HG03159 (cell line): ENCODE results near the gene UBR4.
"Not testable (repeated sequence)": the region's sequence is repeated elsewhere in the genome, so short reads cannot be mapped to it uniquely, and the experiment has no call there.

Experiments used
- ATAC-seq: cut with Tn5 transposase; IDR thresholded peaks from one replicate; pipeline ENCODE4 v1.9.1; 2021; ENCODE audit warnings: mild to moderate bottlenecking, moderate library complexity; ENCODE audit not compliant: unreplicated experiment

Gene UBR4

DNA sequence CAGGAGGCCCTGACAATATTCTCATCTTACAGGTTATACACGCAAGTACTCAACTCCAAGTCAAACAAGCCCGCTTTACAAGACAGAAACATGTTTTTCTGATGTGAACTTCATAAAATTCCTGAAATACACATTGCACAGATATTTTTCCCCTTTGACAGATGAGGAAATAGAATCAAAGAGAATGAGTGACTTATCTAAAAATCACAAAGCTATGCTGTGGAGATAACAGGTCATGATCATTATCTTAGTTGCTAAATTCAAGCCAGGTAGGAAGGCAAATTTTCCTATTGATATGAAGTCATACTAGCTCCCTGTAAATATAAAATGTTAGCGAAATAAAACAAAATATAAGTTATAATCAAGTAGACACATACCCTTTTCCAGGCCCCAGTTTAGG, 18.3 kb downstream of the UBR4 start:
- no peak for ATAC-seq

DNA sequence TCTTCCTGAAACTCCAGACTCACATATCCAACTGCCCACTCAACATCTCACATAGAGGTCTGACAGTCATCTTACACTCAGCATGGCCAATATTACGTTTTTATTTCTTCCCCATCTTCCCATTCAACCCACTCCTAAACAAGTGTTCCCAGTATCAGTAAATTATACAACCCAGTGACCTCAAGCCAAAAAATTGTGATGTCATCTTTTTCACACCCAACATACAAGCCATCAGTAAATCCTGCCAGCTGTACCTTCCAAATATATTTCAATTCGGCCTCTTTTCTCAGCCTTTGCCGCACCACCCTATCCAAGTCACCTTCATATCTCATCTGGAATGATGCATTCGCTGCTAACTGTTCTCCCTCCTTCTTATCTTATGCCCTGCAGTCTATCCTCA, 19.6 kb downstream of the UBR4 start:
- ATAC-seq, result no peak

DNA sequence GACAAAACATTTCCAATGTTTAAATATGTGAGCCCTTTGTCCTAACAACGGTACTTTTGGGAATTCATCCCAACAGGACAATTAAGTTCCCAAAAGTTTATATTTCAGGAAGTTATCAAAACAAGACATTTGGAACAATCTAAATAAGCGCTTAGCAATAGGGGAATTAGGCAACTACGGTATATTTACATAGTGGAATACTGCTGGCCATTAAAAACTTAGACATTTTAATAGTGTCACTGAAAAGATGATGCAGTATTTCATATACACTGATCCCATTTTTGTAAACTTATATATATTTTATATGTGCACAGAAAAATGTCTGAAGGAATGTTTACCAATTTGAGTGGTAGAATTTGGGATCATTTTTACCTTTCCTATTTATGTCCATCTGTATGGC, 20.8 kb downstream of the UBR4 start:
- no peak for ATAC-seq

DNA sequence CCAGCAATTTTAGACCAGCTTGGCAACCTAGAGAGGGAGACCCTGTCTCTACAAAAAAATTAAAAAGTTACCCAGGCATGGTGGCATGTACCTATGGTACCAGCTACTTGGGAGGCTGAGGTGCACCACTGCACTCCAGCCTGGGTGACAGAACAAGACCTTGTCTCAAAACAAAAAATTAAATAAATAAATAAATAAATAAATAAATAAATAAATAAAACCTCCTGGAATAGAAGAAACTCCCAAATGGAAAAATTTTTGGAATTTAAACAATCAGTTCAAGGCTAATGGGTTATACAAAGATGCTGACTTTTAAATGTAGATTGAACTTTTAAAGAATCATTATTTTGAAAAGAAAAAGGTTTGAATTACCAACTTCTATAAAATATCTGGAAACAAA, 22.2 kb downstream of the UBR4 start:
- ATAC-seq, result no peak

DNA sequence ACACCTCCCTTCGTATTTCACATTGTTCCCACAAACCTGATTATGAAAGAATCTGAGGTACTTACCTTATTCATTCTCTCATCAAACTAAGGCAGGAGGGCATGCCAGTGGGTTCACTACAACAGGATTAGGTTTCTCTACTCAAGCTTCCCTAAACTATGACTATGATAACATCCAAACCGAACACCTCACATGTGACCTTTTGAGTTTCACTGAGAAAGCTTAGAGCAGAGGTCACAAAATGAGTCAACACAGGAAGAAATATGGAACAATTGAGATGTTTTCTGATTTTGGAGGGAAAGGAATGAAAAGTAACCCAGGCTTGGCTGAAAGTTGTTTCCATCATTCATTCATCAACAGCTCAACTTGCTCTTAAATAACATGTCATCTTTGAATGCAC, 24.1 kb downstream of the UBR4 start:
- no peak for ATAC-seq

DNA sequence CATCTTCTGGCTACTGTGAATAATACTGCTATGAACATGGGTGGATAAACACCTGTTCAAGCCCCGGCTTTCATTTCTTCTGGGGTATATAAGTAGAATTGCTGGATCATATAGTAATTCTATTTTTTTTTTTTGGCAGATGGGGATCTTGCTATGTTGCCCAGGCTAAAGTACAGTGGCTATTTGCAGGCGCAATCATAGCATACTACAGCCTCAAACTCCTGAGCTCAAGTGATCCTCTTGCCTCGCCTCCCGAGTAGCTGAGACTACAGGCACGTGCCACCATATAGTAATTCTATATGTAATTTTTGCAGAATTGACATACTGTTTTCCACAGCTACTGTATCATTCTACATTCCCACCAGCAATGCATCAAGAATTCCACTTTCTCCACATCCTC, 27.8 kb downstream of the UBR4 start:
- no peak for ATAC-seq

DNA sequence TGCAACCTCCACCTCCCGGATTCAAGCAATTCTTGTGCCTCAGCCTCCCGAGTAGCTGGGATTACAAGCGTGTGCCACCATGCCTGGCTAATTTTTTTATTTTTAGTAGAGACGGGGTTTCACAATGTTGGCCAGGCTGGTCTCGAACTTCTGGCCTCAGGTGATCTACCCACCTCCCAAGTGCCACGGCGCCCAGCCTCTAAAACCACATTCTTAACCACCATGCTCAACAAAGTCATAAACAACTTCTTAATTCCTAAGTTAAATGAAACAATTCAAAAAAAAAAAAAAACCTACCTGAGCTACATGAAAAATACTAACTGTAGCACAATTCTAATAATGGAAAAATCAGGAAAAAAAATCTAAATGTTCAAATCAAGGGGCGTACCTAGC, 29.8 kb downstream of the UBR4 start:
- not testable (repeated sequence) for ATAC-seq

DNA sequence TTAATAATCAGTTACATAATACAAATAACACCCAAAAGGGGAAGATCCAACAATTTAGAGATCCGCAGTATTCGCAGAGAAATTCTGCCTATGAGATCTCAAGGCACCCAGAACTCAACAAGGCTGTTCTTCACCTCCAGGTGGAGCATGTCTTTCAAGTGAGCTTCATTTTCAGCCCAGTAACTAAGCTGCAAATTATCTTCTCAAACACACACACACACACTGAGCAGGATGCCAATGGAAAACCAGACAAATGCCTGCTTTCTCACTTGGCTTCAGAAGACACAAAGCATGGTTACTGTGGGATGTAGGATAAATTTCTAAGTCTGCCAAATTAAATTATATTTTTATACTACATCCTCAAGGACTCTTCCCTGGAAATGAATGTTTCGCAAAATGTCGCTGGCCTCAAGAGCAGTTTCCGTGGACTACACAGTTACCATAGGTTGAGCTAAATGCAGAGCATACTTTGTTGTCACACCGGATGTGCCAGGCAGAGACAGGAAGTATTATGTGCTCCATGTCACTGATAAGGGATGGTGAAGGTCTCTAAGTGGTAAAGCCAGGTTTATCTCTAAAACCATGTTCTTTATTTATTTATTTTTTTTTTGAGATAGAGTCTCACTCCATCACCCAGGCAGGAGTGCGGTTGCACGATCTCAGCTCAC, 30.3 kb downstream of the UBR4 start:
- ATAC-seq, result no peak

DNA sequence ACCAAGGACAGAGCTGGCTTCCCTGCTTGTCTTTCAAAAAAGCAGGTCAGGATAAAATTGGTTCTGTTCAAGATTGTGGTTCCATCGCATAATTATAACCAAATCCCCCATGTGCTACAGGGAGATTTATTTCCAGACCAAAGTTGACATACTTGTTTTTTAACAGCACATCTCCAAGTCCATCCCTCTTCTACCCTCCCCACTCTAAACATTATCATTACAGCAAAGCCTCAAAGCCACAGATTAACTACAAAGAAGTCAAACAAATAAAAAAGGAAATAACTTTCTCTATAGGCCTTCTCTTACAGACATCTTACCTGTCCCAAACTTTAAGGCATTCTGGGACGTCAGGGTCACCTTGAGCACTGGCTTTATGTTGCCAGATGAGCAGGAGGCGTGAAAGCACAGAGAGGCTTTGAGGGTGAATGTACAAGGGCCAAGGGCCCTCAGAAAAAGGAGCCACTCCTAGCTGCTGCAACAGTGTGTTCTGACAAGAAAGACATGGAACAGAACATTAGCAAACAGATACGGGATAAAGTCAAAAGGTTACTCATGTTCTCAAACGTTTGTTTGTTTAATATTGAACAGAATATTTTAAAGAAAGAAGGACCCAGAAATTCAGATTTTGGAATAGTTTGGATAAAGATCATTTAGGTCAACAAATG, 31.2 kb downstream of the UBR4 start:
- no peak for ATAC-seq

DNA sequence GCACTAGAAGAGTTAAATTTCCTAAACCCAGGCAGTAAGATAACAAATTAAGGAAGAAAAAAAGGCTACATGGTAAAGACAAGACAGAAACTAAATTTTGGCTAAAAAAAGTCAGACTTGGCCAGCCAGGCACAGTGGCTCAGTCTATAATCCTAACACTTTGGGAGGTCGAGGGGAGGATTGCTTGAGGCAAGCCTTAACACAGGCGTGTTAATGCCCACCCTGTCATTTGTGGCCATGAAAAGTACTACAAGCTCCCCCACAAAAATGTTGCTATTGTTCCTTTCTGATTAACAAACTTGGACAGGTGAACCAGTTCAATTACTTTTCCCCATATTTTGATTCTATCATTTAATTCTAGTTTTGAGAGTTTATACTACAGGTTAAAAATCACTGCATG, 32.3 kb downstream of the UBR4 start:
- no peak for ATAC-seq

DNA sequence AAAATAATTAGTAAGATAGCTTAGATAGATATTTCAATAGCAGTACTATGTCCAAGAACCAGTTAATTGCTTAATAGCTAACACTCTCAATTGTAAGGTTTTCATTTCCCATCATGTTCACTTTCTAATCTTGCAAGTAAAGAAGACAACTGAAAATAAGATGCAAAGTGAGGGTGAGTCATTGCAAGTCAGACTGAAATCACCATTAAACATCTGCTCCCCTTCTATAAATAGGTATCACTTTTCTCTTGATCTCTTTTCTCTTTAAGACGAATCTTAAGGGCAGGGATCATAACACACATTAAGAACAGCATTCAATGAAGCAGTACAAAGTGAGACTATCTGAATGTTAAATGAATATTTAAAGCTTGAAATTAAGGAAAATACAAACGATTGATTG, 40.4 kb downstream of the UBR4 start:
- peak; percentile 67 for ATAC-seq

DNA sequence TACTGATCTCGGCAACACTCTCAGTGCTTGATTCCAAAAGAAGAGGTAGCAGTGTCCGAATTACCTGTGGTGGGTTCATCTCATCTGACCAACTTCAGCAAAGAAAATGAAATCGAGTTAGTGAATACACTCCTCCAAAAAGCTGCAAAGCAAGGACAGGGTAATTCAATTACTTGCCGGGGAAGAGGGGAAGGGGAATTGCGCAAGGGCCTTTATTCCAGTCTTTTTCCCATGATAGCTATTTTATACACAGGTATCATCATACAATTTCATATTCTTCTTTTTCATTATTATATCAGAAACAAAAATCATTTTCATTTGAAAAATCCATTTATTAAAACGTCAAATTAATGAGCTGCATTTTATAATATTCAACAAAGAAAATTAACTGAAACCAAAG, 42.9 kb downstream of the UBR4 start:
- ATAC-seq, result no peak

DNA sequence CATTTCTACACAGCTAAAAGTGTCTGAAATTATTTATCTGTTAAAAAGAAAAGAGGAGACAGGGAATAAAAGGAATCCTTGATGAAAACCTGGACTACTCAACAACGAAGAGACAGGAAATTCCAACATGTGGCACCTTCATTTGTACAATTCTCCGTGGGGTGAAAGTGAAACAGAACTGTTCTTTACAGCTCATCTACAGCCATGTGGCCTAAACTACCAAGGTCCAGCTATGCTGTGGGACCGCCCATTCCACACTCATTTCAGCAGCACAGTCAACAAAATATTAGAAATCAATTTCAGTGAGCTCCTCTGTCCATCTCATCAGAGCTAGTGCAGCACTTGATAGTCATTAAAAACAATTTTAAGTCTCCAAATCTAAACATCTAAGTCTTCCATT, 44.0 kb downstream of the UBR4 start:
- no peak for ATAC-seq

DNA sequence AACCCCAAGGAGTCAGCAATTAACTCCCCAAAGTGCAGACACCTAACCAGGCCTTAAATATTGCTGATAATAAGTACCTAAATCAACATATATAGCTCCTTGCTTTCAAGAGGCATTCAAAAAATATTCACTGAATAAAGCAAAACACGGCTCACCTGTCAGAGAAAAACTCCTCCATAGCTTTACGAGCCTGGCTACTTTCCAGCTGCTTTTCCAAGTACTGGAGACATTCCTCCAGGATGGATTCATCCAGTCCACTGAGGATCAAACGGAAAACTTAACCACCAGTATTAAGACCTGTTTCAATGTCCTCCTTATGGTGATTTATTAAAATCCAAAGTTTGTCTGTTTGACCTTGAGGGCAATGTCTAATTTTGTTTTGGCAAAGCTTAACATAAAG, 44.6 kb downstream of the UBR4 start:
- ATAC-seq, result no peak

DNA sequence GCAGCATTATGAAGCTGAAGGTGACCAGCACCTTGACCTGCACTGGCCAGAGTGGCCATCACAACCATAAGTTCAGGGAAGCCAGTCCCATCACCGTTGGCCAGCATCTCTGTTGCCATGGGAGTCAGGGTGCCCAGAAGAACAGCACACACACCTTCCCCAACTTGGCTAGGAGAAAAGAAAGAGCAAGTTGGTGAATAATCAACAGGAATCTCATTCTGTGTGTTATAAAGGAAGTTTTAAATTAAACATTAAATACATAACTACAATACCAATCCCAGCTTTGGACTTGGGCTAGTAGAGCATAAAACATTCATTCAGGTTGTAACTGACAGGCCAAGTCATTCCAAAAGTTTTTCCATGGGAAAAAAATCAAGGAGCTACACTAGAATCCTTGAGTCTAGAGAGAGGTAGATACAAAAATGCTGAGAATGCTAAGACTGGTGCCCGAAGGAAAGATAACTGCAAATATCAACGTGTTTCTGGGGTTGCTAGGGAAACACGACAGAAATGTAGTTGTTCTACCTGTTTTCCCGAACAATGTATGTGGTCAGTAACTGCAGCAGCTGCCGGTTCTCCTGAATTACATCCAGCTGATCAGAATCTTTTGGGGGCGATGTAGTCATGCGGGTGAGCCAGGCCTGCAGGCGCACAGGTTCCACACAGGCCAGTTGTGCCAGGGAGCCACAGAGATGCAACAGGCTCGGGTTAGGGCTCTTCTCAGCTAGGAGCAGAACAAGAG, 45.6 kb downstream of the UBR4 start:
- ATAC-seq, result no peak

DNA sequence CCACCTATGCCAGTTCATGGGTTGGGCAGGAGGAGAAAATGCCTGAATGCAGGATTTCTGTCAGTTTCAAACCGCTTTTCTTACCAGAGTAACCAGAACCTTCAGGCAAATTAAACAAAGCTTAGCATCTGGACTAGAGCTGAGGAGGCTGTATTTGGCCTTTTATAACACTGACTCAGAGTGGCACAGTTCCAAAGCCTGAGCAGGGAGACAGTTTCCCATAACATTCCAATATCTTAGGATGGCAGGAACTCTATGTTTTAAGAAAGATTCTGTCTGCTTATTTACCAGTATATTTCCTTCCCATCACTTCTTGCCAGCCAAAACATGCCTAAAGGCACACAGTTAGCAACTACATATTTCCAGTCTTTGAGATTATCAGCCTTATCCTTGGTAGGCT, 46.8 kb downstream of the UBR4 start:
- no peak for ATAC-seq

DNA sequence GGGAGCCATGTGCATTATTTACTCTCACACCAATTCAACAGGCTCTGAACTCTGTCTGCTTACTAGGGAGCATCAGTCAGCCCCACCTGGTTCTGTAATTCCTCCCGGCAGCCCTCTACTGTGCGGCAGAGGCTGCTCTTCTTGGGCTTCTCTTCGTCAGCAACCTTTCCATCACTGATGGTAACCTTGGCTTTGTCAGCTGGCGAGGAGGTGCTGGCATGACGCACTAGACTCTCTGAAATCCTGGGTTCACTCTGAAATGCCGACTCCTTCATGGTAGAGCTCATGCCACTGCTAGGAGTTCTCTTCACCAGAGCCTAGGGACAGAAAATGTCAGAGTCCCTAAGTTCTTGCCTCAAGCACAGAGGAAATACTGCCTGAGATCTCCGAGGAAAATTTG, 49.2 kb downstream of the UBR4 start:
- ATAC-seq, result no peak

DNA sequence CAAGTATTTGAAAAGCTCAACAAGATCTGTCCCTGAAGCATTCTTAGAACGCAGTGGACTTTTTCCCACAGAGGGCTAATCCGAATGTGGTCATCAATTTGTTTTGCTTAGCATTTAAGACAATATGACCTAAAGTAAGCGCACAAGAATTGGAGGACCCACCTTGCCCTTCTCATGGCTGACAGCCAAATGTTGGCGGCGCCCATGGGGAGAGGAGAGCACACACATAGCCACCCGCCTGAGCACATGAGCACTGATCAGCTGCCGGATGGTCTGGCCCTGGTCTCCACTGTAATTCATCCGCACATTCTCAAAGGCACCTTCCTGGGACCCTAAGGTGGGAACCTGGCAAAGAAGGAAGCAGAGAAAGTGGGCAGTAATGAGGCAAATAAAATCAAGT, 52.4 kb downstream of the UBR4 start:
- ATAC-seq, result no peak

DNA sequence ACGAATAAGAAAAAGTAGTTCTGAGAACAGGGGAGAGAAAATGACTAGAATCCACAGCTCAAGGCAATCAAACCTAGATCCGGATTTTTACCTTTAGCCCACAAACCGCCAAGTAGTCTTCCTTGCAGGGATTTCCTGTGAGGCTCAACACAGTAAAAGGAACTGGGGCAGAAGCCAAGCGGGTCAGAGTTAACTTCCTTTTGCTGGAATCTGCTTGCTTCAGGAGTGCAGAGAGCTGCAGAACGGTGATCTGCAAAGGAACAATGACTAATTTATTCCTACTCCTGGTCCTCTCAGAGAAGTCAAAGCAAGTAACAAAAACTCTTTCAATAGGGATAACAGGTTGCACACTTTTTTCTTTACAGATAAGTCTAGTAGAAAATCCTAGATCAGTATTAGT, 53.4 kb downstream of the UBR4 start:
- ATAC-seq, result no peak

DNA sequence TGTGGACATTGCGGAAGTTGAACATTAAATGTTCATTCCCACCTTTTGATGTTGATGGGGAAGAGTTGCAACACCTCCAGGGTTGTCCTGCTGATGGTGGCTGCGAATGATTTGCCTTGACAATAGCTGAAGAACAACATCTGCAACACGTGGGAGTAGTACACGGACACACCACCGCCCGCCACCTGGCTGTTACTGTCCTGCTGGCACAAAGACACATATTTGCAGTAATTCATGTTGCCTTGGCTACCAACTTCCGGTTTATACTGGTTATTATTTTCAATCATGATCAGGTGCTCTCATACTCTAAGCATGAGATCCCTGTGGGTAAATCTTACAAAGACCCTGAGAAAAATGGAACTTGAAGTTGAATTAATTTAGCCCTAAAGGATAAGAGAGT, 55.2 kb downstream of the UBR4 start:
- no peak for ATAC-seq

DNA sequence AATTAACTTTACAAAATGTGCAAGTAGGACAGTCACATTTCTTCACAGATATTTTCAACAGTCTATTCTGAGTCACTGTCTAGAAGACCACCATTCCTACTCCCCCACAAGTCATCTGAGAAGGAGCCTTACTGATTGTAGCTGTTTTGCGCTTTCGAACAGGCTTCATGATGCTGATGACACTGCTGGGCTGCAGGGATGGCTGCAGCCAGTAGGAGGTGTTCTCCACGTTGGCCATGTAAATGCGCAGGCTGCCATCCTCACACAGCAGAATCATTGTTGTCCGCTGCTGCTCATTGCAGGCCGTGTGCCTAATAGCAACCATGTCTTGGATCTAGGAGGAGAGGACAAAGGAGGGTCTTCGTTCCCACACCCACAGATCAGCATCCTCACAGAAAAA, 56.9 kb downstream of the UBR4 start:
- no peak for ATAC-seq

DNA sequence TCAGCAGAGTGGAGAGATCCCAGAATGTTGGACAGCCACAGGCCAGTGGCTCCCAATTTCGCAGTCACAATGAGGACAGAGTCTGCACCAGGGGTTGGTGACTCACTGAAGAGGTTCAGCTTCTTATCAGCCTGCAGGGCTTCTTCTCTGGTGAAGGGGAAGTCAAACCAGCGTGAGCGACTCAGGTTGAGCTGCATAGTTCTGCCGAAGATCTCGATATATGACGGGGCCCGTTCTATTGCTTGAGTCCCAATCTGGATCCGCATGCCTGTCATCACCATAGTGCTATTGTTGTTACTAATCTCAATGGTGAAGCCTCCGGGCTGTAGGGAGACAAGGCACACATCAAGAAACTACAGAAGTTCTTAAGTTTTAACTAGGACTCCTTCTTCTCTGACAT, 58.5 kb downstream of the UBR4 start:
- ATAC-seq, result no peak
